MCF 10A (cell line): ENCODE results near the gene GTPBP3. TPM values are rescaled to one million over a fixed set of nuclear protein-coding genes. Genes with fewer than 3 reads are reported as not detected.

Experiments used
- BruUV-seq: library from RNA; stranded (reverse); fragments of 400-500 nt; replicated peaks from 2 replicates; lab custom pipeline; 2021; lab: Mats Ljungman, UMichigan
- CTCF ChIA-PET: fragments of 300-600 bp; sonication (Branson Sonifier 250); formaldehyde crosslinking; extraction: SDS; loops from one replicate; lab custom pipeline; 2021; ENCODE audit warnings: antibody characterized with exemption, inconsistent platforms; lab: Yijun Ruan, JAX
- POLR2A ChIA-PET: fragments of 300-600, 350-650 bp; sonication (Branson Sonifier 250); formaldehyde crosslinking; extraction: SDS; loops from one replicate; lab custom pipeline; 2020; ENCODE audit warnings: antibody characterized with exemption, inconsistent platforms; lab: Yijun Ruan, JAX
- DNase-seq: peaks from one replicate; pipeline ENCODE4 v3.0.0-alpha.2; 2018; ENCODE audit not compliant: unreplicated experiment
- H3K27ac Mint-ChIP-seq: one replicate; pipeline ENCODE4 v1.8.0; 2022; ENCODE audit warnings: mild to moderate bottlenecking, low read depth, mixed read lengths; ENCODE audit not compliant: unreplicated experiment
- H3K27me3 Mint-ChIP-seq: one replicate; pipeline ENCODE4 v1.8.0; 2022; ENCODE audit warnings: mixed read lengths; ENCODE audit not compliant: insufficient read depth, unreplicated experiment
- H3K36me3 Mint-ChIP-seq: one replicate; pipeline ENCODE4 v1.8.0; 2022; ENCODE audit warnings: mild to moderate bottlenecking, moderate library complexity, mixed read lengths; ENCODE audit not compliant: insufficient read depth, unreplicated experiment
- H3K4me1 Mint-ChIP-seq: one replicate; pipeline ENCODE4 v1.8.0; 2022; ENCODE audit warnings: mixed read lengths; ENCODE audit not compliant: insufficient read depth, unreplicated experiment
- H3K4me3 Mint-ChIP-seq: one replicate; pipeline ENCODE4 v1.8.0; 2022; ENCODE audit warnings: mild to moderate bottlenecking, moderate library complexity, mixed read lengths; ENCODE audit not compliant: unreplicated experiment
- H3K9me3 Mint-ChIP-seq: one replicate; pipeline ENCODE4 v1.8.0; 2022; ENCODE audit warnings: mixed read lengths; ENCODE audit not compliant: unreplicated experiment
- intact Hi-C: fragments of 100-400 bp; cut with micrococcal nuclease; formaldehyde crosslinking; loops from 2 replicates; pipeline ENCODE4 v1.14.1; 2022
- total RNA-seq: library from RNA; stranded (reverse); gene quantifications from 2 replicates; pipeline ENCODE4 v1.2.3, GENCODE V29; 2022
- TF ChIP-seq, protein P1 (sequence below): fragments of 200-600 bp; IDR thresholded peaks from one replicate; pipeline ENCODE4 v1.8.0; 2022; ENCODE audit warnings: antibody characterized with exemption, mild to moderate bottlenecking; ENCODE audit not compliant: unreplicated experiment

GTPBP3 gene
- total RNA-seq, 1 experiment from 2014 or later = 27.9 TPM

DNA sequence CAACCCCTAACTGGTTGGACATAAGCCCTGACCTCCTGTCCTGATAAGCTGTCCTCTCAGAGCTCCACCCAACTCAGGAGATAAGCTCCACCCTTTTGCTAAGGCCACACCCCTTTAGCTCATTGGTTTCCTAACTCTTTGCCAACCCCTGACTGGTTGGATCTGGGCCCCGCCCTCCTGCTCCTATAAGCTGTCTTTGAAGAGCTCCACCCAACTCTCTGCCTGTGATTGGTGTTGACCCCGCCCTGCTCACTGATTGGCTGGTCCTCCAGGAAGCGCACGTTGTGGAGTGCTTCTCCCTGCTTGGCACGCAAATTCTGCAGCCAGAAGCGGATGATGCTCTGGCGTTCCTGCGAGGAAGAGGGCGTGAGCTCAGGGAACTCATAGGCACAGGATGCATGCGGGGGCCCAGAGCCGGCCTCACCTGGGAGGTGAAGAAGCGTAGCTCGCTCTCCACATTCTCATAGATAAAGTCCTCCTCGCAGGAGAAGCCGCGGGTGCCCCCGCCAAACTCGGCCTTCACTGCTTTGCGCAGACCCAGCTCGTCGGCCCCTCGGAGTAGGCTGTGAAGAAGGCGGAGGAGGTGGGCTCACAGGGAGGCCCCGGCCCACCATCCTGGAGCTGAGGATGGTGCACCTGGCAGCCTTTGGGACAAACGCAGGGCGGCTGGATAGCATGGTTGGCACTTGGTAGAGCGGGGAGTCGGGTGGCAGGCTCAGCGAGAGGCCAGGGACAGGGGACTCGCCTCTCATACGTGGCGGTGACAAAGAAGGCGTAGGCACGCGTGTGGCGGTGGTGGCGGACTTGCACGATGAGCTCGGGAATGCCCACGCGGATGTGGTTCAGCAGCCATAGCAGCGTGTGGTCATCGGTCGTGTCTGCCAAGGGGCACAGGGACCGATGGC, 4.4 kb upstream of the GTPBP3 start:
- no peak overlapping the region for H3K27ac Mint-ChIP-seq

GRCh38 chr19:17333611-17334413, 3.5 kb upstream of the GTPBP3 start:
- DNase-seq = peak; percentile 90
- ChIA-PET POLR2A (interaction anchor here (0.6 to 10.1 kb wide), 12 partner anchors 9 to 870 kb away, joined by 3 to 152 read pairs (median 4); partner anchors contain the start of genes ABHD8, DDA1, MRPL34 and MVB12A), CTCF (interaction anchor here (0.6 to 2.9 kb wide), 6 partner anchors 12 to 58 kb away, joined by 3 to 8 read pairs (median 4); no protein-coding TSS in a partner anchor)
- Mint-ChIP-seq H3K27me3 (no peaks in the 10 kb centered on the region), H3K4me3 (peak overlapping the region; percentile 79), H3K9me3 (no peaks in the 10 kb centered on the region), H3K36me3 (peaks cover 23% of the 10 kb centered on the region), H3K27ac (peak overlapping the region; percentile 69), H3K4me1 (peaks cover 15% of the 10 kb centered on the region)
- TF ChIP-seq, protein P1, sequence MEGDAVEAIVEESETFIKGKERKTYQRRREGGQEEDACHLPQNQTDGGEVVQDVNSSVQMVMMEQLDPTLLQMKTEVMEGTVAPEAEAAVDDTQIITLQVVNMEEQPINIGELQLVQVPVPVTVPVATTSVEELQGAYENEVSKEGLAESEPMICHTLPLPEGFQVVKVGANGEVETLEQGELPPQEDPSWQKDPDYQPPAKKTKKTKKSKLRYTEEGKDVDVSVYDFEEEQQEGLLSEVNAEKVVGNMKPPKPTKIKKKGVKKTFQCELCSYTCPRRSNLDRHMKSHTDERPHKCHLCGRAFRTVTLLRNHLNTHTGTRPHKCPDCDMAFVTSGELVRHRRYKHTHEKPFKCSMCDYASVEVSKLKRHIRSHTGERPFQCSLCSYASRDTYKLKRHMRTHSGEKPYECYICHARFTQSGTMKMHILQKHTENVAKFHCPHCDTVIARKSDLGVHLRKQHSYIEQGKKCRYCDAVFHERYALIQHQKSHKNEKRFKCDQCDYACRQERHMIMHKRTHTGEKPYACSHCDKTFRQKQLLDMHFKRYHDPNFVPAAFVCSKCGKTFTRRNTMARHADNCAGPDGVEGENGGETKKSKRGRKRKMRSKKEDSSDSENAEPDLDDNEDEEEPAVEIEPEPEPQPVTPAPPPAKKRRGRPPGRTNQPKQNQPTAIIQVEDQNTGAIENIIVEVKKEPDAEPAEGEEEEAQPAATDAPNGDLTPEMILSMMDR = no peak
- intact Hi-C loops = loop anchor here (1.0 kb wide), 2 partner anchors 17 to 29 kb away; partner anchors contain the start of gene MRPL34
- no TSS peak for BruUV-seq

More for the DNA sequence above, 4.4 kb upstream of the GTPBP3 start:
- Mint-ChIP-seq H3K4me3 (peak overlapping the region; percentile 29), H3K9me3 (no peaks in the 10 kb centered on the region), H3K36me3 (peaks cover 23% of the 10 kb centered on the region), H3K4me1 (peaks cover 15% of the 10 kb centered on the region), H3K27me3 (no peaks in the 10 kb centered on the region)
- TF ChIP-seq, protein P1 = no peak
- no TSS peak for BruUV-seq
- POLR2A ChIA-PET = interaction anchor here (0.6 to 10.1 kb wide), 10 partner anchors 8 to 871 kb away, joined by 3 to 152 read pairs (median 4); partner anchors contain the start of genes ABHD8, DDA1, MRPL34 and MVB12A
- intact Hi-C loops = no loop called here
- CTCF ChIA-PET = interaction anchor here (0.6 to 2.9 kb wide), 6 partner anchors 12 to 59 kb away, joined by 3 to 8 read pairs (median 4); no protein-coding TSS in a partner anchor
- peak; percentile 60 for DNase-seq

DNA sequence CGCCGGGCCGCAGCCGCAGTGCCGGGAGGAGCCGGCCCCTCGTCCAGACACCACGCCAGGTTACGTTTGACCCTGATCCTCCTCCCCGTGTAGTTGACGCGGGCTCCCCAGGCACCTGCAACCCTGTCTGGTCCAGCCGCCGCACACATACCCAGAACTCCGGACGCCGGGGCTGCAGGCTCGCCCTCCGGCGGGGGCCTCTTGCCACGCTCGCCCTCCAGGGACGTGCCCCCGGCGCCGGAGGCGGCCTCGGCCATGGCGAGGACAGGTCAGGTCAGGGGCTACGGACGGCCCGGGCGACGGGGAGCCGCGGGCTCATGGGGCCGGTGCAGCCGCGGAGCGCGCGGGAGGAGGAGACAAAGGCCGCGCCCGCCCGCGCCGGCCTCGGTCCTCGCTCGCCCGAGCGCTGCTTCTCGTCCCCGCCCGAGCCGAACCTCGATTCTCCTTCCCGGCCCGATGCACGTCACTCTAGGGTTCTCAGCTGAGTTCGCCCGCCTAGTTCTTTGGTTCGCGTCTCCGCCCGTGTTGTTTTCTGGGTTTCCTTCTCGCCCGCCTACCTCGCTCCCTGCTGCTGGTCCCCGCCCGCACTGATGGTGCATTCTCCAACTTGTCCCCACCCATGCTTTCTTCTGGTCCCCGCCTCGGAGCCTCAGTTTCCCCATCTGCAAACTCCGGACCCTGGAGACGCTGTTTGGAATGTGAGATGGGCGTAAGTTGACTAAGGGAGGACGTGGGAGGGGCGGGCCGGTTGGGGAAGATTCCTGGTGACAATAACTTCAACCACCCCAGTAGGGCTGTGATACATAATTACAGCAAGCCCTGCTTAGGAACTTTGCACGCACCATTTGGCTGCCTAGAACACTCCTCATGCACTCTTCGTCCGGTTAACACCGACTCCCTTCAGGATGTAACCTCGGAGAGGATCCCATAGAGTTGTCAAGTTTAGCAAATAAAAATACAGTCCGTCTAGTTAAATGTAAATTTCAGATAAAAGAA, 2.6 kb upstream of the GTPBP3 start, which contains the start of gene ANO8:
Gene ANO8 (minus strand): TSS at position 442 of the 996 bp plus-strand sequence. CDS start 185 bp downstream, at position 257.
- peak within 1 kb of the TSS; percentile 69 for H3K27ac Mint-ChIP-seq

More for the DNA sequence above, 2.6 kb upstream of the GTPBP3 start, which contains the start of gene ANO8:
- ChIA-PET CTCF (interaction anchor here (0.6 to 1.4 kb wide), 6 partner anchors 10 to 43 kb away, joined by 3 to 5 read pairs (median 4); partner anchors contain the start of gene MRPL34), POLR2A (interaction anchor here (0.7 to 10.1 kb wide), 12 partner anchors 8 to 526 kb away, joined by 3 to 152 read pairs (median 6); partner anchors contain the start of genes ABHD8, DDA1, MRPL34 and MVB12A)
- intact Hi-C loops = loop anchor here (1.0 kb wide), 2 partner anchors 17 to 29 kb away; partner anchors contain the start of gene MRPL34
- DNase-seq = peak; percentile 98
- peak within 1 kb of the TSS; percentile 79 for H3K4me3 Mint-ChIP-seq
- TF ChIP-seq, protein P1 = no peak
- H3K27me3 Mint-ChIP-seq = no peaks in the 10 kb centered on the region
- peaks cover 15% of the 10 kb centered on the region for H3K4me1 Mint-ChIP-seq
- H3K36me3 Mint-ChIP-seq = peaks cover 23% of the 10 kb centered on the region
- no peaks in the 10 kb centered on the region for H3K9me3 Mint-ChIP-seq
- no TSS peak for BruUV-seq
